HUES48 (cell line): Measurements from ENCODE around the gene GNAS-AS1.

Experiments
- H3K27ac ChIP-seq: one replicate; pipeline ENCODE4 v1.7.0; 2013; ENCODE audit warnings: low read depth, low read length, inconsistent platforms
- H3K27me3 ChIP-seq: 2 replicates; pipeline ENCODE4 v1.6.1; 2013; ENCODE audit warnings: mild to moderate bottlenecking, low read length; ENCODE audit not compliant: control insufficient read depth, insufficient read depth
- H3K36me3 ChIP-seq: 2 replicates; pipeline ENCODE4 v1.6.1; 2013; ENCODE audit warnings: low read length; ENCODE audit not compliant: control insufficient read depth, insufficient read depth
- H3K4me1 ChIP-seq: 2 replicates; pipeline ENCODE4 v1.6.1; 2013; ENCODE audit warnings: mild to moderate bottlenecking, low read length; ENCODE audit not compliant: control insufficient read depth, insufficient read depth
- H3K4me3 ChIP-seq: 2 replicates; pipeline ENCODE4 v1.5.1; 2013; ENCODE audit warnings: mild to moderate bottlenecking, low read depth, low read length
- H3K9ac ChIP-seq: 2 replicates; pipeline ENCODE4 v1.6.1; 2013; ENCODE audit warnings: mild to moderate bottlenecking, low read depth, low read length, moderate library complexity
- H3K9me3 ChIP-seq: 2 replicates; pipeline ENCODE4 v1.6.1; 2013; ENCODE audit warnings: low read length; ENCODE audit not compliant: control insufficient read depth, insufficient read depth

Gene GNAS-AS1

GRCh38 chr20:58817748-58818147 lies 33.0 kb downstream of the GNAS-AS1 start:
- H3K9me3 ChIP-seq: no peaks in the 10 kb centered on the region
- H3K4me1 ChIP-seq: no peaks in the 10 kb centered on the region
- no peak overlapping the region for H3K9ac ChIP-seq
- H3K27ac ChIP-seq: no peak overlapping the region
- H3K36me3 ChIP-seq: peaks cover 36% of the 10 kb centered on the region
- H3K4me3 ChIP-seq: no peak overlapping the region
- H3K27me3 ChIP-seq: no peaks in the 10 kb centered on the region

- H3K4me1 ChIP-seq: no peaks in the 10 kb centered on the region
Measured at GRCh38 chr20:58816957-58817651, 33.6 kb downstream of the GNAS-AS1 start.

GRCh38 chr20:58816051-58816450 lies 34.7 kb downstream of the GNAS-AS1 start:
- Histone ChIP-seq H3K4me1 (no peaks in the 10 kb centered on the region), H3K9me3 (no peaks in the 10 kb centered on the region), H3K36me3 (peaks cover 29% of the 10 kb centered on the region), H3K9ac (no peak overlapping the region), H3K4me3 (no peak overlapping the region), H3K27me3 (no peaks in the 10 kb centered on the region), H3K27ac (no peak overlapping the region)

More at GRCh38 chr20:58816957-58817651, 33.6 kb downstream of the GNAS-AS1 start:
- Histone ChIP-seq H3K27me3 (no peaks in the 10 kb centered on the region), H3K4me3 (no peak overlapping the region), H3K27ac (no peak overlapping the region), H3K9ac (no peak overlapping the region), H3K36me3 (peaks cover 36% of the 10 kb centered on the region), H3K9me3 (no peaks in the 10 kb centered on the region)

GRCh38 chr20:58815448-58815847 lies 35.3 kb downstream of the GNAS-AS1 start:
- Histone ChIP-seq H3K9ac (no peak overlapping the region), H3K9me3 (no peaks in the 10 kb centered on the region), H3K27me3 (no peaks in the 10 kb centered on the region), H3K36me3 (peaks cover 29% of the 10 kb centered on the region), H3K4me3 (no peak overlapping the region), H3K4me1 (no peaks in the 10 kb centered on the region), H3K27ac (no peak overlapping the region)

GRCh38 chr20:58813369-58813768 lies 37.3 kb downstream of the GNAS-AS1 start:
- H3K27ac ChIP-seq: no peak overlapping the region
- H3K9ac ChIP-seq: no peak overlapping the region
- peaks cover 9% of the 10 kb centered on the region; the same call in 1 of the 2 replicates for H3K36me3 ChIP-seq
- H3K27me3 ChIP-seq: no peaks in the 10 kb centered on the region
- no peak overlapping the region for H3K4me3 ChIP-seq
- no peaks in the 10 kb centered on the region for H3K9me3 ChIP-seq
- 0 out of 2 replicates have a peak, but pooled peaks cover 3% of the 10 kb centered on the region for H3K4me1 ChIP-seq

- Histone ChIP-seq H3K4me1 (peaks cover 3% of the 10 kb centered on the region; the same call in 1 of the 2 replicates), H3K4me3 (no peak overlapping the region), H3K27ac (no peak overlapping the region), H3K9ac (no peak overlapping the region), H3K36me3 (no peaks in the 10 kb centered on the region), H3K9me3 (no peaks in the 10 kb centered on the region), H3K27me3 (no peaks in the 10 kb centered on the region)
Measured at GRCh38 chr20:58811334-58811733, 39.4 kb downstream of the GNAS-AS1 start.

GRCh38 chr20:58810879-58811250 lies 39.8 kb downstream of the GNAS-AS1 start:
- Histone ChIP-seq H3K27ac (no peak overlapping the region), H3K27me3 (no peaks in the 10 kb centered on the region), H3K9me3 (no peaks in the 10 kb centered on the region), H3K9ac (no peak overlapping the region), H3K4me3 (no peak overlapping the region), H3K36me3 (no peaks in the 10 kb centered on the region), H3K4me1 (peaks cover 3% of the 10 kb centered on the region; the same call in 1 of the 2 replicates)

GRCh38 chr20:58810116-58810878 lies 40.4 kb downstream of the GNAS-AS1 start:
- H3K27me3 ChIP-seq: no peaks in the 10 kb centered on the region
- H3K9me3 ChIP-seq: no peaks in the 10 kb centered on the region

GRCh38 chr20:58808271-58809046 lies 42.2 kb downstream of the GNAS-AS1 start:
- Histone ChIP-seq H3K27ac (no peak overlapping the region), H3K9ac (no peak overlapping the region), H3K27me3 (no peaks in the 10 kb centered on the region; the same call in 1 of the 2 replicates), H3K9me3 (no peaks in the 10 kb centered on the region), H3K4me3 (no peak overlapping the region), H3K36me3 (no peaks in the 10 kb centered on the region), H3K4me1 (peaks cover 3% of the 10 kb centered on the region; the same call in 1 of the 2 replicates)

More at GRCh38 chr20:58810116-58810878, 40.4 kb downstream of the GNAS-AS1 start:
- H3K4me1 ChIP-seq: peaks cover 3% of the 10 kb centered on the region; the same call in 1 of the 2 replicates
- H3K4me3 ChIP-seq: no peak overlapping the region
- no peak overlapping the region for H3K9ac ChIP-seq
- no peak overlapping the region for H3K27ac ChIP-seq
- H3K36me3 ChIP-seq: no peaks in the 10 kb centered on the region

- Histone ChIP-seq H3K9ac (no peak overlapping the region), H3K4me1 (peaks cover 9% of the 10 kb centered on the region), H3K27ac (no peak overlapping the region), H3K4me3 (no peak overlapping the region), H3K36me3 (no peaks in the 10 kb centered on the region), H3K27me3 (no peaks in the 10 kb centered on the region; the same call in 1 of the 2 replicates), H3K9me3 (no peaks in the 10 kb centered on the region)
Measured at GRCh38 chr20:58807801-58808200, 42.9 kb downstream of the GNAS-AS1 start.
